ENCODE data around the gene SGTA. TPM values are rescaled to one million over a fixed set of nuclear protein-coding genes. Genes with fewer than 3 reads are reported as not detected.

Gene SGTA
- total RNA-seq, 1 donor from 2014 or later: 67.3 TPM

- H3K9me3 Mint-ChIP-seq: no peaks in the 10 kb centered on the region
- H3K27me3 Mint-ChIP-seq (ENCODE audit: low read depth): no peaks in the 10 kb centered on the region
- intact Hi-C loops (cut with micrococcal nuclease): no loop called here
- H3K4me3 Mint-ChIP-seq (ENCODE audit: low read depth): no peak overlapping the region
- no peak for DNase-seq (ENCODE audit: low spot score)
- H3K36me3 Mint-ChIP-seq (ENCODE audit: low read depth): peaks cover 41% of the 10 kb centered on the region
- peaks cover 6% of the 10 kb centered on the region for H3K4me1 Mint-ChIP-seq (ENCODE audit: low read depth)
- no peak overlapping the region for H3K27ac Mint-ChIP-seq
Observed at GRCh38 chr19:2756921-2757881, 25.9 kb downstream of the SGTA start.

- Mint-ChIP-seq H3K27ac (no peak overlapping the region), H3K4me1 (ENCODE audit: low read depth) (peaks cover 6% of the 10 kb centered on the region), H3K27me3 (ENCODE audit: low read depth) (no peaks in the 10 kb centered on the region), H3K4me3 (ENCODE audit: low read depth) (no peak overlapping the region), H3K9me3 (no peaks in the 10 kb centered on the region), H3K36me3 (ENCODE audit: low read depth) (peaks cover 36% of the 10 kb centered on the region)
- DNase-seq (ENCODE audit: low spot score): no peak
- intact Hi-C loops (cut with micrococcal nuclease): no loop called here
Observed at GRCh38 chr19:2756477-2756876, 26.6 kb downstream of the SGTA start.

- intact Hi-C loops (cut with micrococcal nuclease): no loop called here
- no peaks in the 10 kb centered on the region for H3K27me3 Mint-ChIP-seq (ENCODE audit: low read depth)
- peaks cover 6% of the 10 kb centered on the region for H3K4me1 Mint-ChIP-seq (ENCODE audit: low read depth)
- H3K36me3 Mint-ChIP-seq (ENCODE audit: low read depth): peaks cover 36% of the 10 kb centered on the region
- DNase-seq (ENCODE audit: low spot score): no peak
- no peak overlapping the region for H3K27ac Mint-ChIP-seq
- no peak overlapping the region for H3K4me3 Mint-ChIP-seq (ENCODE audit: low read depth)
- H3K9me3 Mint-ChIP-seq: no peaks in the 10 kb centered on the region
Observed at GRCh38 chr19:2755811-2756210, 27.3 kb downstream of the SGTA start.

GRCh38 chr19:2755448-2755705 lies 27.7 kb downstream of the SGTA start:
- Mint-ChIP-seq H3K36me3 (ENCODE audit: low read depth) (peaks cover 36% of the 10 kb centered on the region), H3K9me3 (no peaks in the 10 kb centered on the region), H3K4me1 (ENCODE audit: low read depth) (peaks cover 6% of the 10 kb centered on the region), H3K27ac (no peak overlapping the region), H3K4me3 (ENCODE audit: low read depth) (no peak overlapping the region), H3K27me3 (ENCODE audit: low read depth) (no peaks in the 10 kb centered on the region)
- DNase-seq (ENCODE audit: low spot score): no peak
- intact Hi-C loops (cut with micrococcal nuclease): no loop called here

GRCh38 chr19:2754659-2755447 lies 28.2 kb downstream of the SGTA start:
- no peak for DNase-seq (ENCODE audit: low spot score)
- Mint-ChIP-seq H3K9me3 (no peaks in the 10 kb centered on the region), H3K4me3 (ENCODE audit: low read depth) (no peak overlapping the region), H3K27ac (no peak overlapping the region), H3K4me1 (ENCODE audit: low read depth) (peaks cover 6% of the 10 kb centered on the region), H3K36me3 (ENCODE audit: low read depth) (peaks cover 35% of the 10 kb centered on the region), H3K27me3 (ENCODE audit: low read depth) (no peaks in the 10 kb centered on the region)
- intact Hi-C loops (cut with micrococcal nuclease): no loop called here

- H3K9me3 Mint-ChIP-seq: no peaks in the 10 kb centered on the region
Observed at GRCh38 chr19:2751438-2751830, 31.6 kb downstream of the SGTA start.

GRCh38 chr19:2750808-2751437 lies 32.1 kb downstream of the SGTA start:
- Mint-ChIP-seq H3K36me3 (ENCODE audit: low read depth) (peaks cover 10% of the 10 kb centered on the region), H3K4me1 (ENCODE audit: low read depth) (peaks cover 6% of the 10 kb centered on the region), H3K9me3 (no peaks in the 10 kb centered on the region), H3K27ac (no peak overlapping the region), H3K4me3 (ENCODE audit: low read depth) (no peak overlapping the region), H3K27me3 (ENCODE audit: low read depth) (no peaks in the 10 kb centered on the region)
- intact Hi-C loops (cut with micrococcal nuclease): no loop called here
- DNase-seq (ENCODE audit: low spot score): no peak

More at GRCh38 chr19:2751438-2751830, 31.6 kb downstream of the SGTA start:
- DNase-seq (ENCODE audit: low spot score): no peak
- Mint-ChIP-seq H3K36me3 (ENCODE audit: low read depth) (peaks cover 13% of the 10 kb centered on the region), H3K4me3 (ENCODE audit: low read depth) (no peak overlapping the region), H3K27me3 (ENCODE audit: low read depth) (no peaks in the 10 kb centered on the region), H3K4me1 (ENCODE audit: low read depth) (peaks cover 6% of the 10 kb centered on the region), H3K27ac (no peak overlapping the region)
- intact Hi-C loops (cut with micrococcal nuclease): no loop called here

- Mint-ChIP-seq H3K4me1 (ENCODE audit: low read depth) (no peaks in the 10 kb centered on the region), H3K4me3 (ENCODE audit: low read depth) (no peak overlapping the region)
Observed at GRCh38 chr19:2747349-2747748, 35.7 kb downstream of the SGTA start.

GRCh38 chr19:2744113-2744512 lies 39.0 kb downstream of the SGTA start:
- DNase-seq (ENCODE audit: low spot score): no peak
- Mint-ChIP-seq H3K27ac (no peak overlapping the region), H3K9me3 (no peaks in the 10 kb centered on the region), H3K36me3 (ENCODE audit: low read depth) (peaks cover 3% of the 10 kb centered on the region), H3K27me3 (ENCODE audit: low read depth) (peaks cover 11% of the 10 kb centered on the region), H3K4me1 (ENCODE audit: low read depth) (peaks cover 7% of the 10 kb centered on the region), H3K4me3 (ENCODE audit: low read depth) (no peak overlapping the region)
- intact Hi-C loops (cut with micrococcal nuclease): no loop called here

More at GRCh38 chr19:2747349-2747748, 35.7 kb downstream of the SGTA start:
- Mint-ChIP-seq H3K27ac (no peak overlapping the region), H3K9me3 (no peaks in the 10 kb centered on the region), H3K36me3 (ENCODE audit: low read depth) (no peaks in the 10 kb centered on the region), H3K27me3 (ENCODE audit: low read depth) (peaks cover 9% of the 10 kb centered on the region)
- intact Hi-C loops (cut with micrococcal nuclease): no loop called here
- no peak for DNase-seq (ENCODE audit: low spot score)

GRCh38 chr19:2743099-2743498 lies 40.0 kb downstream of the SGTA start:
- Mint-ChIP-seq H3K9me3 (no peaks in the 10 kb centered on the region), H3K4me1 (ENCODE audit: low read depth) (peaks cover 14% of the 10 kb centered on the region), H3K27me3 (ENCODE audit: low read depth) (peaks cover 11% of the 10 kb centered on the region), H3K4me3 (ENCODE audit: low read depth) (no peak overlapping the region), H3K36me3 (ENCODE audit: low read depth) (peaks cover 10% of the 10 kb centered on the region), H3K27ac (no peak overlapping the region)
- intact Hi-C loops (cut with micrococcal nuclease): no loop called here
- no peak for DNase-seq (ENCODE audit: low spot score)

- peaks cover 14% of the 10 kb centered on the region for H3K4me1 Mint-ChIP-seq (ENCODE audit: low read depth)
- H3K4me3 Mint-ChIP-seq (ENCODE audit: low read depth): peak overlapping the region; percentile 95
- H3K9me3 Mint-ChIP-seq: no peaks in the 10 kb centered on the region
- H3K27ac Mint-ChIP-seq: no peak overlapping the region
- intact Hi-C loops (cut with micrococcal nuclease): no loop called here
- DNase-seq (ENCODE audit: low spot score): no peak
- H3K36me3 Mint-ChIP-seq (ENCODE audit: low read depth): peaks cover 31% of the 10 kb centered on the region
- peaks cover 11% of the 10 kb centered on the region for H3K27me3 Mint-ChIP-seq (ENCODE audit: low read depth)
Observed at GRCh38 chr19:2740314-2740656, 42.8 kb downstream of the SGTA start.

- Mint-ChIP-seq H3K9me3 (no peaks in the 10 kb centered on the region), H3K36me3 (ENCODE audit: low read depth) (peaks cover 36% of the 10 kb centered on the region), H3K27ac (peak within 1 kb of the TSS; percentile 76), H3K27me3 (ENCODE audit: low read depth) (peaks cover 11% of the 10 kb centered on the region), H3K4me3 (ENCODE audit: low read depth) (peak within 1 kb of the TSS; percentile 95), H3K4me1 (ENCODE audit: low read depth) (peaks cover 14% of the 10 kb centered on the region)
- intact Hi-C loops (cut with micrococcal nuclease): no loop called here
- DNase-seq (ENCODE audit: low spot score): peak; percentile 99
Observed at GRCh38 chr19:2739602-2740313, 43.3 kb downstream of the SGTA start, which contains the start of gene SLC39A3. Gene SLC39A3, minus strand, starts transcription at chr19:2740017. Its CDS starts 2,760 bp downstream, at chr19:2737257.

Data from activated T-helper 2 cell treated with anti-CD3 and anti-CD28 coated beads, Interferon-gamma antibody, Interleukin-2, Interleukin-4, amounts not matched to agents 10 μg/mL and 5 μg/mL and 100 μg/mL, durations not matched to agents 14 hours and 24 hours and 36 hours (primary cell).